ENCODE data around the gene ERBB4. TPM values are rescaled to one million over a fixed set of nuclear protein-coding genes. Genes with fewer than 3 reads are reported as not detected.

ERBB4 gene
- total RNA-seq, 1 donor from 2014 or later, result 10.2 TPM

DNA sequence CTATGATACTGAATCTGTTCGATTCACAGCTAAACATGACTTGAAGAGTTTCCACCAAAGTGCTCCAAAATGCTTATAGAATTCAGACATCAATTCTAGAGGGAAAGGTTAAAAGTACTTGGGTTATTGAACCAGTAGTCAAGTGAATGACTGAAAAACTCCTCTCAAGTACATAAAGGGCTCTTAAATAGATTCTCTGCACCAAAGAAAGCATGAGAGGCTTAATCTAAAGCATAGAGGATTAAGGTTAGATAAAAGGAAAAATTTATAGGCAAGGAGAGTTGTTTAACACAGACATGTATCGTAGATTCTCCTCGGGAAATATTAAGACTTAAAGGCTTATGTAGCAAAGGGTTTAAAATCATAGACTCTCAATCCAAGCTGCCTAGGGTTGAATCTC, 701.4 kb downstream of the ERBB4 start:
- no peaks in the 10 kb centered on the region for H3K4me1 Mint-ChIP-seq
- H3K27ac Mint-ChIP-seq (ENCODE audit: unreplicated experiment), result no peak overlapping the region
- H3K36me3 Mint-ChIP-seq (ENCODE audit: low read depth), result no peaks in the 10 kb centered on the region
- H3K27me3 Mint-ChIP-seq (ENCODE audit: low read depth), result no peaks in the 10 kb centered on the region
- H3K9me3 Mint-ChIP-seq, result peaks cover 6% of the 10 kb centered on the region
- TF ChIP-seq, protein P1, sequence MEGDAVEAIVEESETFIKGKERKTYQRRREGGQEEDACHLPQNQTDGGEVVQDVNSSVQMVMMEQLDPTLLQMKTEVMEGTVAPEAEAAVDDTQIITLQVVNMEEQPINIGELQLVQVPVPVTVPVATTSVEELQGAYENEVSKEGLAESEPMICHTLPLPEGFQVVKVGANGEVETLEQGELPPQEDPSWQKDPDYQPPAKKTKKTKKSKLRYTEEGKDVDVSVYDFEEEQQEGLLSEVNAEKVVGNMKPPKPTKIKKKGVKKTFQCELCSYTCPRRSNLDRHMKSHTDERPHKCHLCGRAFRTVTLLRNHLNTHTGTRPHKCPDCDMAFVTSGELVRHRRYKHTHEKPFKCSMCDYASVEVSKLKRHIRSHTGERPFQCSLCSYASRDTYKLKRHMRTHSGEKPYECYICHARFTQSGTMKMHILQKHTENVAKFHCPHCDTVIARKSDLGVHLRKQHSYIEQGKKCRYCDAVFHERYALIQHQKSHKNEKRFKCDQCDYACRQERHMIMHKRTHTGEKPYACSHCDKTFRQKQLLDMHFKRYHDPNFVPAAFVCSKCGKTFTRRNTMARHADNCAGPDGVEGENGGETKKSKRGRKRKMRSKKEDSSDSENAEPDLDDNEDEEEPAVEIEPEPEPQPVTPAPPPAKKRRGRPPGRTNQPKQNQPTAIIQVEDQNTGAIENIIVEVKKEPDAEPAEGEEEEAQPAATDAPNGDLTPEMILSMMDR (conservative IDR thresholded peaks at IDR 0.05), result no peak
- DNase-seq (ENCODE audit: low read depth, low spot score), result no peak
- H3K4me3 Mint-ChIP-seq, result no peak overlapping the region

DNA sequence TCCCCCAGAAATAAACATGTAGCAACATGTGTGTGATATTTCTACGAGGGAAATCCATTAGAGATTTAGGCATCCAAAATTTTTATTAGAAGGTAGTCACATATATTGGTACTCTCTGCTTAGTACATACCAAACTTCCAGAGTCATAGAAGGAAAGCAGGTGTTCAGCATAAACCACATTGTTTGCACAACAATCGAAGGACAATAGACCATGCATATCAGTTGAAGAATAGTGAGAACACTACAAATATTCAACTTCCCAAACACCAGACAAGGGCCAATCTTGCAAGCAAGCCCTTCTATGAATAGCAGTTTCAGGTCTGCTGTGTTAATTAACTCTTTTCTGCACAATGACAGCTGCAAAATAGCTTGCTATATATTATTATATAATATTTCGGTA, 702.2 kb downstream of the ERBB4 start:
- no peak for DNase-seq (ENCODE audit: low read depth, low spot score)
- Mint-ChIP-seq H3K36me3 (ENCODE audit: low read depth) (no peaks in the 10 kb centered on the region), H3K27me3 (ENCODE audit: low read depth) (no peaks in the 10 kb centered on the region), H3K9me3 (peaks cover 6% of the 10 kb centered on the region), H3K4me1 (no peaks in the 10 kb centered on the region), H3K27ac (ENCODE audit: unreplicated experiment) (no peak overlapping the region), H3K4me3 (no peak overlapping the region)
- TF ChIP-seq, protein P1 (conservative IDR thresholded peaks at IDR 0.05), result no peak

DNA sequence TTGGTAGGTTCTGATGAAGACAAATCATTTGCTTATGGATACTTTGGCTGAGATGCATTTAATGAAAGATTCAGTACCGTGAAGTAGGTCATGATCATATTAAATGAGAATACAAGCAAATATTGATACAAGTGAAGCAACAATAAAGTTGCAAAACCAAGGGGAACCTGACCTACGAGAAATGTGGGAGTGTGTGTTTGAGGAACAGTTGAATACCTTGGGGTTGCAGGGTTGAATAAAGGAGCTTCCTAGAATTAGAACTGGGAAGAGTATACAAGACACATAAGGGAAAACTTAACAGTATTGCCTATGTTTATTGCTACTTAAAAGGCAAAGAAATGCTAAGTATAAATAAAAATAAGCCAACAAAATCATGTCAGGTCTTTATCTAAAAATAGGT, 702.9 kb downstream of the ERBB4 start:
- peaks cover 6% of the 10 kb centered on the region for H3K9me3 Mint-ChIP-seq
- no peak for DNase-seq (ENCODE audit: low read depth, low spot score)
- no peaks in the 10 kb centered on the region for H3K36me3 Mint-ChIP-seq (ENCODE audit: low read depth)
- H3K27me3 Mint-ChIP-seq (ENCODE audit: low read depth), result no peaks in the 10 kb centered on the region
- H3K4me3 Mint-ChIP-seq, result no peak overlapping the region
- no peak overlapping the region for H3K27ac Mint-ChIP-seq (ENCODE audit: unreplicated experiment)
- TF ChIP-seq, protein P1 (conservative IDR thresholded peaks at IDR 0.05), result no peak
- no peaks in the 10 kb centered on the region for H3K4me1 Mint-ChIP-seq

DNA sequence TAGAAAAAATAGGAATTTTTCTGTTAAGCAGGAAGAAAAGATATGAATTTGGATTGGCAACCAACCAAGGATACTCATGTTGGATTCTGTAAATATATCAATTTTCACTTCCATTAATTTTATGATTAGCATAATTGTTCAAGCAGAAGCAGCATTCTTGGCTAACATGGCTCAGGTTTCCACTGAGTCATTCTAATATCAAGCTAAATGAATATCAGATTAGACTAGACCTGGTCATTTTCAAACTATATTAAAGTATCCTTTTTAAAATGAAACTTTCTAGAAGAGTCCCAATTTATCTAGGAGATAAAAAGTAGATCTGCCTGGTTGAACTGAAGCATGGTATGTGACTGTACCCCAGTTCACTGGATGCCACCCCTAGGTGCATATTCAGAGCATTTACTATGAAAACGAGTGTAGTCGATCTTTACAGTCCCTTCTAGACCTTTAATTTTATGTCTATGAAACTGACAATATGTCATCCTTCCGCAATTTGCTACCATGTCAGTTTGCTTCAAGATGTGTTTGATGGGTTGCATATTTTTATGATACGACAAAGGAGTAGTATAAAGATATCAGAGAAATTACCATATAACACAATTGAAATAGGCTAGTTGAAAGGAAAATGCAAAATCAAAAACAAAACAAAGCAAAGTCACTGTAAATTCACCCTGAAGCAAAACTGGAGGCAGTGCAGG, 704.9 kb downstream of the ERBB4 start:
- Mint-ChIP-seq H3K9me3 (no peaks in the 10 kb centered on the region), H3K4me3 (no peak overlapping the region), H3K27ac (ENCODE audit: unreplicated experiment) (no peak overlapping the region), H3K4me1 (no peaks in the 10 kb centered on the region), H3K36me3 (ENCODE audit: low read depth) (no peaks in the 10 kb centered on the region), H3K27me3 (ENCODE audit: low read depth) (no peaks in the 10 kb centered on the region)
- DNase-seq (ENCODE audit: low read depth, low spot score), result no peak
- TF ChIP-seq, protein P1 (conservative IDR thresholded peaks at IDR 0.05), result no peak

DNA sequence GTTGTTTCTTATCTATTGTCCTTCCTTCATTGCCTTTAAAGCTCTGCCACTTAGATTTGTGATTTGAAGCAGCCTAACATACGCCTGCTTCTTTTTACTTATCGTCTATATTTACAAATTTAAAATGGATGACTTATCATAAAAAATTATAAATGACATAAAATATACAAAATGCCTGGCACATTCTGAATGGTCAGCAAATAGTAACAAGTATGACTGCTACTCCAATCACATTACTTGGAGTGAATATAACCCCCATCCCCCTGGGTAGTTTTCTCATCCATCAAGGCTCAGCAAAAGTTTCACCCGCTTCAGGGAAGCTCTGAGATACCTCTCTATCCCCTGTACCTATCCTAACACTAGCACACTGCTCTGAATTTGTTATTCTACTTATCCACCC, 708.9 kb downstream of the ERBB4 start:
- no peak overlapping the region for H3K4me3 Mint-ChIP-seq
- no peak overlapping the region for H3K27ac Mint-ChIP-seq (ENCODE audit: unreplicated experiment)
- TF ChIP-seq, protein P1 (conservative IDR thresholded peaks at IDR 0.05), result no peak
- H3K4me1 Mint-ChIP-seq, result no peaks in the 10 kb centered on the region
- no peaks in the 10 kb centered on the region for H3K36me3 Mint-ChIP-seq (ENCODE audit: low read depth)
- no peaks in the 10 kb centered on the region for H3K9me3 Mint-ChIP-seq
- H3K27me3 Mint-ChIP-seq (ENCODE audit: low read depth), result no peaks in the 10 kb centered on the region
- no peak for DNase-seq (ENCODE audit: low read depth, low spot score)
